ENCODE measurements around the gene RP9. TPM values are rescaled to one million over a fixed set of nuclear protein-coding genes. Genes with fewer than 3 reads are reported as not detected.

Gene RP9
- total and polyA plus RNA-seq, 2 of the 4 experiments (the other 2 are of a cell fraction), result 9.5 to 18.1 TPM

DNA sequence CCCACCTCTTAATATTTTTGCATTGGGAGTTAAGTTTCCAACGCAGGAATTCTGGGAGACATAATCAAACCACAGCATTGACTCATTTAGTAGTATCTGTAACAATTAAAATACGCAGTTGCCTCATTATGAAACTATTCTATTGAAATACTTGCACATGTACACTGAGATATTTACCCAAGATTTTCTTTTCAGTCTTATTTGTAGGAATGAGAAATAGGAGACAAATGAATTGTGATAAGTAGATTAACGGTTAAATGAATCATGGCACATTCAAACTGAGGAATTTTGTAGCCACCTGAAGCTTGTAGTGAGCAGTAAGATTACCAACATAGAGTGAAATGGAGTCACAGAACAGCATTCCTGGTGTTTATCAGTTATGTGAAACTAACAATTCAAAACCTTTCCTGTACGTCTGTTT lies 18.1 kb downstream of the RP9 start:
- peak overlapping the region; percentile 57 for H2BK20ac ChIP-seq (ENCODE audit: low read depth, low read length)
- DNase-seq (peak; percentile 74), ATAC-seq (ENCODE audit: low read depth) (peak; percentile 82)
- CTCF ChIA-PET, result no interaction called here
- H3K9me3 ChIP-seq (ENCODE audit: control insufficient read depth, insufficient read depth, low read length), result peaks cover under 1% of the 10 kb centered on the region; the same call in 1 of the 2 replicates
- H4K91ac ChIP-seq (ENCODE audit: insufficient read depth, low read depth, low read length), result no peak overlapping the region
- H4K8ac ChIP-seq (ENCODE audit: low read depth in 2 of 2, low read length in 2 of 2), result peak overlapping the region in 1 of 2 experiments; percentile 68; a peak in 2 of 4 replicates
- H3K9me1 ChIP-seq (ENCODE audit: insufficient read depth, low read length), result peaks cover 13% of the 10 kb centered on the region
- H3K4me1 ChIP-seq (ENCODE audit: control insufficient read depth, insufficient read depth, low read length), result peaks cover 5% of the 10 kb centered on the region; the same call in 1 of the 2 replicates
- H2AK9ac ChIP-seq (replicated peaks; ENCODE audit: low read depth, low read length, poor library complexity), result no peak overlapping the region
- no peaks in the 10 kb centered on the region for H3K27me3 ChIP-seq (ENCODE audit: control insufficient read depth, insufficient read depth, low read length)
- peaks cover 11% of the 10 kb centered on the region for H3K36me3 ChIP-seq (ENCODE audit: control insufficient read depth, insufficient read depth, low read length)
- BruUV-seq (replicated peaks), result no TSS peak
- no peak overlapping the region for H3K4me3 ChIP-seq (ENCODE audit: insufficient read depth, low read depth, low read length)
- H3K27ac ChIP-seq (ENCODE audit: insufficient read depth, low read length), result no peak overlapping the region
- no peak overlapping the region for H3K23ac ChIP-seq (ENCODE audit: low read depth, low read length)
- intact Hi-C loops (cut with micrococcal nuclease), result no loop called here
- no peaks in the 10 kb centered on the region for H4K20me1 ChIP-seq (ENCODE audit: insufficient read depth, low read length)
- H3K14ac ChIP-seq (replicated peaks; ENCODE audit: low read depth, low read length), result no peak overlapping the region
- no peak overlapping the region for H3K9ac ChIP-seq (ENCODE audit: low read depth, low read length)
- H3K4ac ChIP-seq (ENCODE audit: low read depth, low read length), result no peak overlapping the region
- H3K56ac ChIP-seq (ENCODE audit: extremely low read depth, insufficient read depth, low read length), result 0 out of 2 replicates have a peak overlapping the region, but pooled peaks have one; percentile 22
- WGBS, 2 experiments (ENCODE audit: extremely low coverage in 2 of 2, insufficient read length in 1 of 2), result 20% methylated on average over 1 of the region's 4 CpGs; no CpG with 5 or more reads in 1 of the 2 experiments
- in situ Hi-C loops (cut with MboI; ENCODE audit: low sequenced_read_pairs), result no loop called here
- 0 out of 4 replicates have a peak, but pooled peaks cover 0 to 10% of the 10 kb centered on the region in 2 experiments for H3K79me1 ChIP-seq (ENCODE audit: low read depth in 1 of 2, low read length in 2 of 2)
- H3K4me2 ChIP-seq (ENCODE audit: low read depth, low read length), result peak overlapping the region; percentile 73; the same call in 1 of the 2 replicates
- POLR2A ChIA-PET (ENCODE audit: unreplicated experiment), result no interaction called here
- TF ChIP-seq RFX5 (IDR thresholded peaks at IDR 0.05; ENCODE audit: low read depth, low read length) (no peak), CEBPB (IDR thresholded peaks at IDR 0.05; ENCODE audit: low read depth, low read length) (peak; percentile 53)
- peak overlapping the region; percentile 36; the same call in 1 of the 2 replicates for H3K18ac ChIP-seq (ENCODE audit: low read depth, low read length)
- no peak overlapping the region for H4K5ac ChIP-seq (ENCODE audit: low read depth, low read length)
- peak overlapping the region; percentile 21; the same call in 1 of the 2 replicates for H2BK120ac ChIP-seq (ENCODE audit: low read depth, low read length)
- H2AFZ ChIP-seq (replicated peaks; ENCODE audit: low read length, poor library complexity), result no peak overlapping the region
- peak overlapping the region; percentile 76 for H2BK5ac ChIP-seq (ENCODE audit: low read depth, low read length, poor library complexity, severe bottlenecking)
- dilution Hi-C loops (cut with HindIII; ENCODE audit: low sequenced_read_pairs, unreplicated experiment), result no loop called here
- peak overlapping the region; percentile 70; the same call in 2 of the 3 replicates for H2BK15ac ChIP-seq (ENCODE audit: low read depth, low read length)
- peak overlapping the region; percentile 24; the same call in 1 of the 2 replicates for H2AK5ac ChIP-seq (ENCODE audit: low read depth, low read length)
